Measurements from ENCODE around the gene DIAPH1.

The DIAPH1 gene

GRCh38 chr5:141519605-141520565, 98.9 kb downstream of the DIAPH1 start (continued):
- TF ChIP-seq ZNF544 (tag by site-specific recombination; IDR thresholded peaks at IDR 0.05) (no peak), ZNF155 (tag by site-specific recombination; IDR thresholded peaks at IDR 0.05) (no peak), BCL6B (tag by site-specific recombination; IDR thresholded peaks at IDR 0.05) (no peak)

- peaks cover 8% of the 10 kb centered on the region for H3K4me1 ChIP-seq (ENCODE audit: control insufficient read depth, insufficient read depth, low read length)
- no peak overlapping the region for H3K27ac ChIP-seq (ENCODE audit: extremely low read depth, low read depth, low read length)
- ChIA-PET CTCF (interaction anchor here (0.6 to 1.5 kb wide), 3 partner anchors 39 to 122 kb away, joined by 3 to 9 read pairs (median 8); partner anchors contain the start of gene PCDHGA11), POLR2A (no interaction called here)
- no peak overlapping the region for H3K4me3 ChIP-seq (ENCODE audit: low read depth, low read length)
- TF ChIP-seq YY2 (tag by site-specific recombination; IDR thresholded peaks at IDR 0.05) (no peak), ZBTB6 (tag by site-specific recombination; IDR thresholded peaks at IDR 0.05) (no peak), GFI1B (tag by site-specific recombination; IDR thresholded peaks at IDR 0.05) (no peak), GLIS2 (tag by site-specific recombination; IDR thresholded peaks at IDR 0.05) (no peak)
- peaks cover 16 to 84% of the 10 kb centered on the region in 2 experiments for H3K36me3 ChIP-seq (ENCODE audit: control insufficient read depth in 2 of 2, insufficient read depth in 1 of 2, low read length in 2 of 2)
- H3K9me3 ChIP-seq (ENCODE audit: control insufficient read depth, insufficient read depth, low read depth, low read length): no peaks in the 10 kb centered on the region
Measured at GRCh38 chr5:141518618-141519015, 100.2 kb downstream of the DIAPH1 start.

- ChIA-PET CTCF (interaction anchor here (0.6 to 1.5 kb wide), 4 partner anchors 40 to 121 kb away, joined by 3 to 9 read pairs (median 6); partner anchors contain the start of gene PCDHGA11), POLR2A (no interaction called here)
- peaks cover 16 to 80% of the 10 kb centered on the region in 2 experiments for H3K36me3 ChIP-seq (ENCODE audit: control insufficient read depth in 2 of 2, insufficient read depth in 1 of 2, low read length in 2 of 2)
- TF ChIP-seq ZBTB8A (tag by site-specific recombination; IDR thresholded peaks at IDR 0.05) (no peak), ZNF664 (tag by site-specific recombination; IDR thresholded peaks at IDR 0.05) (no peak), ZNF571 (tag by site-specific recombination; IDR thresholded peaks at IDR 0.05) (no peak), ZNF423 (tag by site-specific recombination; IDR thresholded peaks at IDR 0.05) (no peak), YY2 (tag by site-specific recombination; IDR thresholded peaks at IDR 0.05) (no peak), ZNF473 (tag by site-specific recombination; IDR thresholded peaks at IDR 0.05) (no peak), ZNF544 (tag by site-specific recombination; IDR thresholded peaks at IDR 0.05) (no peak), ZNF157 (tag by site-specific recombination; IDR thresholded peaks at IDR 0.05) (no peak), ZSCAN4 (tag by site-specific recombination; IDR thresholded peaks at IDR 0.05) (no peak), ZNF513 (tag by site-specific recombination; IDR thresholded peaks at IDR 0.05) (no peak), ZNF211 (tag by site-specific recombination; IDR thresholded peaks at IDR 0.05; ENCODE audit: low read depth) (no peak), KLF8 (tag by site-specific recombination; IDR thresholded peaks at IDR 0.05) (no peak), ZNF214 (tag by site-specific recombination; IDR thresholded peaks at IDR 0.05; ENCODE audit: borderline replicate concordance) (no peak), ZNF37A (tag by site-specific recombination; IDR thresholded peaks at IDR 0.05) (no peak), ZNF76 (tag by site-specific recombination; IDR thresholded peaks at IDR 0.05; ENCODE audit: borderline replicate concordance, low read depth) (no peak), ZNF335 (tag by site-specific recombination; conservative IDR thresholded peaks at IDR 0.05) (no peak), ZBTB49 (tag by site-specific recombination; IDR thresholded peaks at IDR 0.05; ENCODE audit: low read depth) (no peak), SCRT1 (tag by site-specific recombination; IDR thresholded peaks at IDR 0.05; ENCODE audit: borderline replicate concordance) (no peak), ZNF768 (tag by site-specific recombination; IDR thresholded peaks at IDR 0.05) (no peak)
- peaks cover 8% of the 10 kb centered on the region for H3K4me1 ChIP-seq (ENCODE audit: control insufficient read depth, insufficient read depth, low read length)
- H3K9me3 ChIP-seq (ENCODE audit: control insufficient read depth, insufficient read depth, low read depth, low read length): no peaks in the 10 kb centered on the region
- H3K4me3 ChIP-seq (ENCODE audit: low read depth, low read length): no peak overlapping the region
- no peak overlapping the region for H3K27ac ChIP-seq (ENCODE audit: extremely low read depth, low read depth, low read length)
Measured at GRCh38 chr5:141517880-141518617, 100.8 kb downstream of the DIAPH1 start.
